Activated T-cell treated with anti-CD3 and anti-CD28 coated beads for 4 hours (primary cell): ENCODE data around the gene LY9.
"Not testable (repeated sequence)": the region's sequence is repeated elsewhere in the genome, so short reads cannot be mapped to it uniquely, and the experiment has no call there.

Experiments
- DNase-seq: peaks from one replicate; pipeline ENCODE4 v3.0.0-alpha.2; 2020

The LY9 gene

DNA sequence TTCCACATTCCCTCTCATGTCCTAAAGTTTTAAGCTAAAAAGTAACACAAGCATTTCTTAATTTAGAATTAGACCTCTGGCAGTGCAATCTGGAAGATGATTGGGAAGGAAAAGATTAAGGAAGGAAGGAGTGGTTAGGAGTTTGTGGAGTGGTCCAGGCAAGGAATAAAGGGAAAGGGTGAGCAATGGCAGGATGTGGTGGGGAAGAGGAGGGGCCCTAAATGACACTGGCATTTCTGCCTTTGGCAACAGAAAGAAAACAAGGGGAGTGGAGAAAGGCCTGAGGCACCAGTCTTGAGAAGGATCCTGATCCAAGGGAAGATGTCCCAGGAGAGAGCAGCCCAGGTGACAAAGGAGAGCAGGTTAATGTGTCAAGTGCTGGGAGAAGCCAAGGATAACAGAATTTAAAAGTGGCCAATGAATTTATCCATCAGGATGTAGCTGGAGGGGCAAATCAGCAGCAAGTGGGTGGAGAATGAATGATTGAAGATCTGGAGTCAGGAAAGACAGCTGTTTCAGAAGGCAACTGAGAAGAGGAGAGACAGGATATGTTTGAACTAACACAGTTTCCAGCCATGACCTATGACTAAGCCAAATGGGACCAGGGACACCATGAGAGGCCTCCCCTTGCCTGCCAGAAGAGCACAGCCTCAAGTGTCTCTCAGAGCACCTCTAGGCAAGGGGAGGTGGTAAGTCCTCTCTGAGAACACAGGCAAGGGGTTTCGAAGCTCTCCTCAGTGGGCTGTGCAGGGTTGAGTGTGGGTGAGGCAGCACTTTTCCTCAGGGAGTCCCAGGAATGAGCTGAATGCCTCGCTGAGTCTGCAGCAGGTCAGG, 20.9 kb upstream of the LY9 start:
- DNase-seq, result no peak

DNA sequence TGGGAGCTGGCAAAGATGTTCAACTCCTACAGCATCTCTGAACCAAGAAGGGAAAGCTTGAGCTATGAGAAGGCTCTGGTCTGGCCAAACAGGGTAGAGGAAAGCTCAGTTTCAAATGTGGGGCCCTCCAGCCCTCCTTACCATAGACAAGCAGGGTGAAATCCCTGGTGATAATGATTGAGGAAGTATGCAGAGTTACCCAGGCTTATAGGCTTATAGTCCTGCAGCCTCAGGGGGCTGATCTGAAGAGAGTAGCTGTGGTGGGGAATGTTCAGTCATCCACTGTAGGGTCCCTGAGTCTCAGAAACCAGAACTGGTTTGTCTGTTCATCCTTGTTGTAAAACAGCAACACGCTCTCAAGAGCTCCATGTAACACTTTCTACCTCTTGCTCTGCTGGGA, 19.8 kb upstream of the LY9 start:
- DNase-seq, result no peak

- DNase-seq, result peak; percentile 36
These were observed 18.4 kb upstream of the LY9 start for GRCh38 chr1:160777486-160778089.

GRCh38 chr1:160778976-160779375, 17.0 kb upstream of the LY9 start:
- no peak for DNase-seq

DNA sequence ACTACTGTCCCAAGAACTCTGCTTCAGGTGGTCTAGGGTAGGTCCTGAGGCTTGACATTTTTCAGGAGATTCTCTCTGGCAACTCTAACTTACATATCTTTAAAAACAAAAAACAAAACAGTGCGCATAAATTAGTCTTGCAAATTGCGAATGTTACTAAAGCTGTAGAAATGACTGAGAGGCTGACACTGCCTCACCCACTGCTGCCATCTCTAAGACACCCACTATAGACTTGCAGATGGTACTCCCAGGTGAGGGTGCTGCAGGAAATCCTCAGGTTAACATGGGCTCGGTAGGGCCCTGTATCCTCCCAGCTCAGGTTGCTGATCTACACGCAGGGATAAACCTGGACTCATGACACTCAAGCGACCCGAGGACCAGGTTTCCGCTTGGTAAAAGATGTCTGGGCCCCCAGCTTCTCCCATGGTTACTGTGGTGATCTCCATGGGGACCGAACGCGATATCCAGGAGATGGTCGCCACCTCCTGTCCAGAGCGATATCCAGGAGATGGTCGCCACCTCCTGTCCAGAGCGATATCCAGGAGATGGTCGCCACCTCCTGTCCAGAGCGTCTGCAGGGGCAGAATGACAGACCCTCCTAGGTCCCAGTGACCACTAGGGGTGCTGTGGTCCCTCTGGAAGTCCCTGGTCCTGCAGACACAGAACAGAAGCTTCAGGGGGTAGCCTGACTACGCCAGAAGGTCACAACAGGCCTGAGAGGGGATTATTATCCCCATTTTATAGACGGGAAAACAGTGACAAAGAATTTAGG, 16.2 kb upstream of the LY9 start:
- no peak for DNase-seq

GRCh38 chr1:160780398-160780755, 15.6 kb upstream of the LY9 start:
- DNase-seq, result no peak

DNA sequence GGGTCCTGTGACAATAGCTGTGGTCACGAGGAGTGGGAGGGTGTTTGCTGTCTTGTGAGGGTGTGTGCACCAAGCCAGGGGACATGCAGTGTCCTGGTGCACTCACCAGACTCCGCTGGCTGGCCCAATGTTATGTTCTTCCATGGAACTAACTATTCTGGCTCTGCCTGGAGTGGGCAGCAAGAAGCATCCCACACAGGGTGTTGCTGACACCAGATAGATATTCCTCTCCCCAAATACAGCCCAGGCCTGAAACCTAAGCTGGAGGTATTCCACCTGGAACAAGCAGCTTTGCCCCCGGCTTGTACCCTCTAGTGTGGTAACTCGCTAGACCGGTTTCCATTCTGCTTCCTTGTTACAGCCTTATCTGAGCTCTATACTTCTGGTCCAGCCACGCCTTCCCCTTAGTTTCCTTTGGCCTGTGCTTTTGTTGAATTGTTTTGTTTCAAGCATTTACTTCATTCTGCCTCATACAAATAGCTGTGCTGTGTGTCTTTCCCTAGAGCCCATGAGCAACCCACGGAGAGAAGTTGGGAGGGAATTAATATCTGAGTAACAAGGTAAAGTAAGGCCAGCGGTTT, 14.7 kb upstream of the LY9 start:
- DNase-seq, result no peak

GRCh38 chr1:160781914-160782689, 13.9 kb upstream of the LY9 start:
- DNase-seq, result no peak

DNA sequence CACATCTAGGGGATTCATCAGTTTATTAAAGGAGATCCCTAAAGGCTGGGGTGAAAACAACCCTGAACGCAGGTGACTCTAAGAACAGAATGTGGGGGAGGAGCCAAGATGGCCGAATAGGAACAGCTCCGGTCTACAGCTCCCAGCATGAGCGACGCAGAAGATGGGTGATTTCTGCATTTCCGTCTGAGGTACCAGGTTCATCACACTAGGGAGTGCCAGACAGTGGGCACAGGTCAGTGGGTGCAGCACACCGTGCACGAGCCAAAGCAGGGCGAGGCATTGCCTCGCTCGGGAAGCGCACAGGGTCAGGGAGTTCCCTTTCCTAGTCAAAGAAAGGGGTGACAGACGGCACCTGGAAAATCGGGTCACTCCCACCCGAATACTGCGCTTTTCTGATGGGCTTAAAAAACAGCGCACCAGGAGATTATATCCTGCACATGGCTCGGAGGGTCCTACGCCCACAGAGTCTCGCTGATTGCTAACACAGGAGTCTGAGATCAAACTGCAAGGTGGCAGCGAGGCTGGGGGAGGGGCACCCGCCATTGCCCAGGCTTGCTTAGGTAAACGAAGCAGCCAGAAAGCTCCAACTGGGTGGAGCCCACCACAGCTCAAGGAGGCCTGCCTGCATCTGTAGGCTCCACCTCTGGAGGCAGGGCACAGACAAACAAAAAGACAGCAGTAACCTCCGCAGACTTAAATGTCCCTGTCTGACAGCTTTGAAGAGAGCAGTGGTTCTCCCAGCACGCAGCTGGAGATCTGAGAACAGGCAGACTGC, 12.8 kb upstream of the LY9 start:
- DNase-seq, result not testable (repeated sequence)

DNA sequence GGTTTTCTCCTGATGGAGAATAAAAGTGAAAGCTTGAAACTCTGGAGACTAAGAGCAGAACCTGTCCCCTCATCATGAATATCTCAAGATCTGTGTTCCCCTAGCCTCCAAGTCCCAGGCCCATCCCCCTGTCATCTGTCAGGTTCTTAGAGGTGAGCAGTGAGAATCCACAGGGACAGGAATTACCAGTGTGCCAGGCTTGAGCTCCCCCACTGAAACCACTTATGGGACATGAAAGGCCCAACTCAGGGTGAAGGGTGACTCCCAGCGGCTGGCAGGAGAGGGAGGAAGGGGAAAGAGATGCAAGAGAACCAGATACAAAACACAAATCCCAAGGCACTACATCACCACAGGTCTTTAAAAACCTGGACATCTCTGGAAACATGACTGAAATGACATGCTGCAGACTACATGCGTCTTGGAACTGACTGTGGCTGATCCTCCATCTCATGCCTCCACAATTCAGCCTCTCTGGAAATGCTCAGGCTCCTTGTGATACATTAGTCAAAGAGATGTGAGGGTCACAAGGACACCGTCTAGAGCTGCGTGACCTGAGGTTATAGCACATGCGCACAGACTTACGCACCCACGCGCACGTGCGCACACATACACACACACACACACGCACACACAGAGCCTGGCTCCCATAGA, 6.8 kb upstream of the LY9 start:
- no peak for DNase-seq

DNA sequence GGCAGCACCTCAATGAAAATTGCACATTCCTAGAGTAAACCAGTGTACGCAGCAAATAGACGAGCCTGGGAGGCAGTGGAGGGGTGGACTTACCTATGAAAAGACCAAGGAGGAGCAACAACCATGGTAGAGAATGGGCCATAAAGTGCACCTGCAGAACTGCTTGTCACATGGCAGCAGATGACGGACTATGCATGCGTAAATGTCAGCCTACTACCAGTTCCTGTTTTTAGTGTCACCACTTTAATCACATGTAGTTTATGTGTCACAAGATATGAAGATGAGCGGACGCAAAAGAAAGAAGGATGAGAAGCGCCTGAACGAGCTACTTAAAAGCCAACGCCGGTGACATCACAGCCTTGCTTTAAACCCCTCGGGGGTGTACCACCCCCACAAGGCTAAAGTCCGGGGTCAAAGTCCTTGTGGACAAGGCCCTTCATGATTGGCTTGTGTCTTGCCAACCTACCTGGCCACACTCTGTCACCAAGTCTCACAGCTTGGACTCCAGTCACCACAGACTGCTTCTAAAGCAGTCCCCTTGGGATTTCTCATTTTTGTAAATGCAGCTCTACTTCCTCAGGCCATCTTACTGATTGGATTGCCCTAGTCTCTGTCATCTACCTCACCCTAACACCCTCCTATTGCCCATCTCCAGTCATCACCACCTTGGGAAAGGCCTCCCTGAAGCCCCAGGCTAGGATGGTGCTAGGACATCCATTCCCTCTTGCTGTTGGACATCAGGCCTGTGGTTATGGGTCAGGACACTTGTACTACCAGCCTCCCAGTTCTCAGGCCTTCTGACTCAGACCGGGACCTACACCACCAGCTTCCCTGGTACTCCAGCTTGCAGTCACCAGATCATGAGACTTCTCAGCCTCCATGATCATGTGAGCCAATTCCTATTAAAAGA, 6.0 kb upstream of the LY9 start:
- no peak for DNase-seq

GRCh38 chr1:160794376-160794775, 1.6 kb upstream of the LY9 start:
- DNase-seq, result no peak

- no peak for DNase-seq
These were observed 1.3 kb downstream of the LY9 start for GRCh38 chr1:160797271-160797709.

- peak; percentile 31 for DNase-seq
These were observed 1.9 kb downstream of the LY9 start for GRCh38 chr1:160797861-160798273.

DNA sequence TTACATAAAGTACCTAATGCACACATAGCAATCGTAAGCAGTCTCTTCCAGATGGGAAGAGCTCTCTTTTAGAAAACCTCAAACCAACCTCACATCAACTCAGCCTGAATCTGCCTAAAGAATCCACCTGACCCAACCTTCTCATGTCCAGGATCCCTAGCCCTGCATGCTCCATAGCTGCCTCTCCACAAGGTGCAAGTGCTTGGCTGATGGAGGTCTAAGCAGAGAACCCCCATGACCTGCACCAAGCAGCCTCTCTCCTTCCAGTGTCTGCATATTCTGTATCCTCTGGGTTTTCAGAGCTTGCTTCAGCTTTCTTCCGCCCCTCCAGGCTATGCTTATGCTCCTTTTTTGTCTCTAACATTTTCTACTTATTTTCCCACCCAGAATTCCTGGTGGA, 2.5 kb downstream of the LY9 start:
- no peak for DNase-seq

DNA sequence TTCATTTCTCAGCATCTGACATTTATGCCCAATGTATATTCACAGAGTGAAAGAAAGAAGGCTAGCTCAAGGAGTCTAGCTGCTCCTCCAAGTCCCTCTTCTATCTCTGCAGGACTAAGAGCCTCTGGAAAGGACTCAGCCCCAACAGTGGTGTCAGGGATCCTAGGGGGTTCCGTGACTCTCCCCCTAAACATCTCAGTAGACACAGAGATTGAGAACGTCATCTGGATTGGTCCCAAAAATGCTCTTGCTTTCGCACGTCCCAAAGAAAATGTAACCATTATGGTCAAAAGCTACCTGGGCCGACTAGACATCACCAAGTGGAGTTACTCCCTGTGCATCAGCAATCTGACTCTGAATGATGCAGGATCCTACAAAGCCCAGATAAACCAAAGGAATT, 3.7 kb downstream of the LY9 start:
- no peak for DNase-seq

DNA sequence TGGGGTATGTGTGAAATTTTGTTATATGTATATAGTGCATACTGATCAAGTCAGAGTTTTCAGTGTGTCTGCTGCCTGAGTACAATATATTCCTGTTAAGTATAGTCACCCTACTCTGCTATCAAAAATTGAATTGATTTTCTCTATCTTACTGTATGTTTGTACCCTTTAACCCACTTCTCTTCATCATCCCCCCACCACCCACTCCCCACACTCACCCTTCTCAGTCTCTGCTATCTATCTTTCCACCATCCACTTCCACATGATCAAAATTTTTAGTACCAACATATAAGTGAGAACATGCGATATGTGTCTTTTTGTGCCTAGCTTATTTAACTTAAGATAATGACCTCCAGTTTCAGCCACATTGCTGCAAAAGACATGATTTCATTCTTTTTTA, 4.2 kb downstream of the LY9 start:
- no peak for DNase-seq

- DNase-seq, result no peak
These were observed 4.9 kb downstream of the LY9 start for GRCh38 chr1:160800645-160801408.

DNA sequence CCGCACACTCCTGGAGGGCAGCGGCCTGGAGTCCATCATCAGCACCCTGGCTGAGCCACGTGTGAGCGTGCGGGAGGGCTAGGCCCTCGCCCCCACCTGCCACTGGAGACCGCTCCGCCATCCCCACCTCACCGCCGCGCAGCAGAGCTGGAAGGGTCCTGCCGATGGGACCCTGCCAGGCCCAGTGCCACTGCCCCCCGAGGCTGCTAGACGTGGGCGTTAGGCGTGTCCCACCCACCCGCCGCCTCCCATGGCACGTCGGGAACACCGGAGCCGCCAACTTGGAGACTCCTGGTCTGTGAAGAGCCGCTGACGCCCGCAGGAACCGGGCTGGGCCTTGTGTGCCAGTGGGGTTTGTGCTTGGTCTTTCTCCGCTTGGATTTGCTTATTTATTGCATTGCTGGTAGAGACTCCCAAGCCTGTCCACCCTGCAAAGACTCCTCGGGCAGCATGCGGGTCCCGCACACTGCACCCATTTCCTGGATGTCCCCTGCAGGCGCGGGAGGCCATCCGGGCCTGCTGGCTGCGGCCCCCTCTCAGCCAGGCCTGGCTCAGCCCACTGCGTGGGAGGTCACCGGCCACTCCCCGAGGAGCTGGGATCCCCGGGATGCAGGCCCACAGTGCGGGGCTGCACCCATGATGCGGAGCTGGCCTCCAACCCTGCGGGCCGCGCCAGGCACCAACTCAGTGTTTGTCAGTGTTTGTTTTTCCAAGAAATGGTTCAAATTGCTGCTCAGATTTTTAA, 6.0 kb downstream of the LY9 start:
- DNase-seq, result no peak
